ENCODE data around the gene RAB30. TPM values are rescaled to one million over a fixed set of nuclear protein-coding genes. Genes with fewer than 3 reads are reported as not detected.

RAB30 gene
- total and polyA plus RNA-seq, 9 of the 15 experiments (the other 6 are each of a cell fraction or from before 2014, with no cell fraction given) = 0.29 to 1.3 (median 1.0) TPM

GRCh38 chr11:83102834-83103233 is 31.1 kb upstream of the RAB30 start (continued):
- TF ChIP-seq ARID3A (IDR thresholded peaks at IDR 0.05; ENCODE audit: borderline replicate concordance, low read depth, low read length) (no peak), GMEB1 (CRISPR knock-in tag; IDR thresholded peaks at IDR 0.05) (no peak), TCF3 (CRISPR knock-in tag; IDR thresholded peaks at IDR 0.05) (no peak)
- TF ChIP-seq, protein P1, sequence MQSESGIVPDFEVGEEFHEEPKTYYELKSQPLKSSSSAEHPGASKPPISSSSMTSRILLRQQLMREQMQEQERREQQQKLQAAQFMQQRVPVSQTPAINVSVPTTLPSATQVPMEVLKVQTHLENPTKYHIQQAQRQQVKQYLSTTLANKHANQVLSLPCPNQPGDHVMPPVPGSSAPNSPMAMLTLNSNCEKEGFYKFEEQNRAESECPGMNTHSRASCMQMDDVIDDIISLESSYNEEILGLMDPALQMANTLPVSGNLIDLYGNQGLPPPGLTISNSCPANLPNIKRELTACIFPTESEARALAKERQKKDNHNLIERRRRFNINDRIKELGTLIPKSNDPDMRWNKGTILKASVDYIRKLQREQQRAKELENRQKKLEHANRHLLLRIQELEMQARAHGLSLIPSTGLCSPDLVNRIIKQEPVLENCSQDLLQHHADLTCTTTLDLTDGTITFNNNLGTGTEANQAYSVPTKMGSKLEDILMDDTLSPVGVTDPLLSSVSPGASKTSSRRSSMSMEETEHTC (IDR thresholded peaks at IDR 0.05) = no peak

DNA sequence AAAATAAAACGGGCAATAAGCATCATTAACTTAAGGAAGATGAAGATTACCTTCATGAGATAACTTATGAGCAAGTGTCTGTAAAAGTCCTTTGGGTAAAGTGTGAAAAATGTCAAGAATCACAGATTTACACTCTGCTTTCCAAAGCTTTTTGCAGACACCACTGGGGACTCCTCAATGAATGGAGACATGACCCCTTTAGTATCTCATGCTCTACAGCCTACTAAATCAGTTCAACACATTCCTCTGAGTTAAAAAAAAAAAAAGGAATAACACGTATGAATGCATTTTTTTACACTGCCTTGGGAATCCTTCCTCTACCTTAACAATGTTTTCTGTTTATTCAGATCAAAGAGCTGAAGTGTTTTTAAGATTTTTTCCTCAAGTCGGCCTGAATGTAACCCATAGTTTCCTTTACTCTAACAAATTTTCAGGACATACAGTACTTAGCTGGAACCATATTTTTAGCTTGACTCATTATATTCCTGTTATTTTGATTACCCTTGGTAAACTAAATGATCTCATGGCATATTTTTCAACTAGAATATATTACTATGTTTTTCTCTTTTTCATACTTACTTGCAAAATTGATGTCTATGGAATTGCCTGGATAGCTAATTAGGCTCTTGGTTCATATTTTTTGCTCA is 25.9 kb upstream of the RAB30 start:
- no peak overlapping the region for H3K9ac ChIP-seq (ENCODE audit: insufficient read depth in 1 of 2, low read depth in 2 of 2, low read length in 2 of 2)
- H2AFZ ChIP-seq (ENCODE audit: low read depth, low read length) = no peak overlapping the region
- no peak for FAIRE-seq
- H3K9me1 ChIP-seq (ENCODE audit: control insufficient read depth, insufficient read depth, low read length) = no peaks in the 10 kb centered on the region
- no peaks in the 10 kb centered on the region for H4K20me1 ChIP-seq (replicated peaks; ENCODE audit: control insufficient read depth, insufficient read depth, low read length)
- intact Hi-C loops (cut with micrococcal nuclease) (no loop called here), in situ Hi-C loops (cut with MboI) (loop anchor here (25.0 kb wide), 1 partner anchor 715 kb away; no protein-coding TSS in a partner anchor)
- no peaks in the 10 kb centered on the region for H3K27me3 ChIP-seq (ENCODE audit: control insufficient read depth in 2 of 2, insufficient read depth in 2 of 2, low read length in 2 of 2)
- no peak for ATAC-seq
- H3K79me2 ChIP-seq (ENCODE audit: control insufficient read depth, insufficient read depth, low read length) = no peaks in the 10 kb centered on the region
- POLR2A ChIA-PET = interaction anchor here (0.7 to 1.8 kb wide), 2 partner anchors 8 to 11 kb away, joined by 3 read pairs; no protein-coding TSS in a partner anchor
- BruUV-seq (replicated peaks) = no TSS peak
- no peak overlapping the region for H3K27ac ChIP-seq (ENCODE audit: extremely low read depth, low read depth, low read length)
- peaks cover 0 to 5% of the 10 kb centered on the region in 2 experiments; a peak in 2 of 5 replicates for H3K4me1 ChIP-seq (replicated peaks in 1 of 2; ENCODE audit: control insufficient read depth in 2 of 2, insufficient read depth in 2 of 2, low read length in 2 of 2)
- H3K9me3 ChIP-seq (replicated peaks; ENCODE audit: control insufficient read depth, insufficient read depth, low read depth, low read length) = no peaks in the 10 kb centered on the region
- 32% methylated on average over 3 of the region's 3 CpGs for WGBS (ENCODE audit: insufficient coverage, low coverage, missing lambda C conversion rate)
- CTCF ChIA-PET (ENCODE audit: low intra/inter-chr PET ratio) = no interaction called here
- no peaks in the 10 kb centered on the region for H3K36me3 ChIP-seq (ENCODE audit: control insufficient read depth, insufficient read depth, low read length)
- H3K4me2 ChIP-seq (ENCODE audit: insufficient read depth, low read length) = no peak overlapping the region
- H3K4me3 ChIP-seq = no peak overlapping the region
- DNase-seq (ENCODE audit: extremely low read depth in 1 of 4, low spot score in 3 of 4) = no peak
- TF ChIP-seq MIER1 (IDR thresholded peaks at IDR 0.05; ENCODE audit: low read depth) = no peak
- no peak for TF ChIP-seq ZFPM2 (CRISPR knock-in tag; IDR thresholded peaks at IDR 0.05)
- TF ChIP-seq ZNF175 (CRISPR knock-in tag; IDR thresholded peaks at IDR 0.05; ENCODE audit: low read depth) = no peak
- TF ChIP-seq ZNF146 (CRISPR knock-in tag; IDR thresholded peaks at IDR 0.05; ENCODE audit: unreplicated experiment) = no peak
- TF ChIP-seq, protein P2, sequence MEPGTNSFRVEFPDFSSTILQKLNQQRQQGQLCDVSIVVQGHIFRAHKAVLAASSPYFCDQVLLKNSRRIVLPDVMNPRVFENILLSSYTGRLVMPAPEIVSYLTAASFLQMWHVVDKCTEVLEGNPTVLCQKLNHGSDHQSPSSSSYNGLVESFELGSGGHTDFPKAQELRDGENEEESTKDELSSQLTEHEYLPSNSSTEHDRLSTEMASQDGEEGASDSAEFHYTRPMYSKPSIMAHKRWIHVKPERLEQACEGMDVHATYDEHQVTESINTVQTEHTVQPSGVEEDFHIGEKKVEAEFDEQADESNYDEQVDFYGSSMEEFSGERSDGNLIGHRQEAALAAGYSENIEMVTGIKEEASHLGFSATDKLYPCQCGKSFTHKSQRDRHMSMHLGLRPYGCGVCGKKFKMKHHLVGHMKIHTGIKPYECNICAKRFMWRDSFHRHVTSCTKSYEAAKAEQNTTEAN (CRISPR knock-in tag; IDR thresholded peaks at IDR 0.05) = no peak
- no peak for TF ChIP-seq HDAC1 (IDR thresholded peaks at IDR 0.05)
- TF ChIP-seq RCOR1 (IDR thresholded peaks at IDR 0.05; ENCODE audit: borderline replicate concordance in 1 of 2, low read depth in 2 of 2, low read length in 2 of 2) = no peak
- TF ChIP-seq ZNF12 (CRISPR knock-in tag; IDR thresholded peaks at IDR 0.05) = no peak
- TF ChIP-seq BMI1 (IDR thresholded peaks at IDR 0.05; ENCODE audit: low read length) = no peak
- TF ChIP-seq ZNF224 (CRISPR knock-in tag; IDR thresholded peaks at IDR 0.05) = no peak
- TF ChIP-seq HNRNPLL (IDR thresholded peaks at IDR 0.05; ENCODE audit: low read depth, low read length, poor library complexity, severe bottlenecking) = no peak
